ENCODE measurements around the gene GLS. TPM values are rescaled to one million over a fixed set of nuclear protein-coding genes. Genes with fewer than 3 reads are reported as not detected.

GLS gene
- total and polyA plus RNA-seq, 11 donors: 19.1 to 94.5 (median 47.6) TPM

GRCh38 chr2:190916829-190917228 is 36.2 kb downstream of the GLS start:
- no peaks in the 10 kb centered on the region for H3K27me3 ChIP-seq
- H3K4me1 ChIP-seq: peaks cover 0 to 6% (median 0%) of the 10 kb centered on the region in 12 donors
- no peaks in the 10 kb centered on the region for H3K9me3 ChIP-seq
- DNase-seq: no peak
- WGBS, 4 donors: 78 to 91% (median 80%) methylated on average over 3 of the region's 3 CpGs
- peaks cover 0 to 98% (median 78%) of the 10 kb centered on the region in 9 donors for H3K36me3 ChIP-seq
- ATAC-seq: no peak
- no peak overlapping the region for H3K27ac ChIP-seq
- intact Hi-C loops (cut with DNase I): no loop called here
- H3K4me3 ChIP-seq: no peak overlapping the region
- no peak for TF ChIP-seq CTCF (IDR thresholded peaks at IDR 0.05)
- no peak for TF ChIP-seq POLR2A (IDR thresholded peaks at IDR 0.05)

DNA sequence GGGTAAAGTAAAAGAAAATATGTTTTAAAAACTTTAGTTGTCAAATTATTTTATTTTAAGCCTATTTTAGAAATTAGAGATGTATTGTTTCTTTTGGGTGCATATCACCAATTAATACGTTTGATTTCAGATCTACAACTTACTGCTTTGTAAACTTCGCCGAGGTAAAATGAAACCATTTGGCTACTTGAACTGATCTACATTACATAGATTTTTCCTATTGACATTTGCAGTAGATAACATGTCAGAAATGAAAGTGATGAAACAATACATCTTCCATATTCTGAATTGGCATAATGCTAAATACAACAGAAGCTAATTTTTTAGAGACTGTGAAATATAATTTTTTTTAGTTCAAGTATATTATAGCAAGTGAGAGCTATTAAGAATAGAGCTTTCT is 39.5 kb downstream of the GLS start:
- DNase-seq: no peak
- Histone ChIP-seq H3K27me3 (no peaks in the 10 kb centered on the region), H3K36me3 (peaks cover 0 to 99% (median 86%) of the 10 kb centered on the region in 9 donors), H3K27ac (no peak overlapping the region), H3K4me1 (peaks cover 0 to 10% (median 0%) of the 10 kb centered on the region in 12 donors), H3K4me3 (no peak overlapping the region), H3K9me3 (no peaks in the 10 kb centered on the region)
- ATAC-seq: no peak
- TF ChIP-seq POLR2A (IDR thresholded peaks at IDR 0.05) (no peak), CTCF (IDR thresholded peaks at IDR 0.05) (no peak)
- 85 to 89% (median 88%) methylated on average over 3 of the region's 3 CpGs for WGBS, 4 donors
- intact Hi-C loops (cut with DNase I): no loop called here

GRCh38 chr2:190922376-190922775 is 41.8 kb downstream of the GLS start:
- TF ChIP-seq POLR2A (IDR thresholded peaks at IDR 0.05) (no peak), CTCF (IDR thresholded peaks at IDR 0.05) (no peak)
- Histone ChIP-seq H3K4me1 (peaks cover 0 to 10% (median 0%) of the 10 kb centered on the region in 12 donors), H3K36me3 (peaks cover 0 to 100% (median 93%) of the 10 kb centered on the region in 9 donors), H3K27ac (no peak overlapping the region), H3K4me3 (no peak overlapping the region), H3K9me3 (no peaks in the 10 kb centered on the region), H3K27me3 (no peaks in the 10 kb centered on the region)
- 44 to 60% (median 47%) methylated on average over 1 of the region's 1 CpG for WGBS, 4 donors
- DNase-seq: no peak
- no peak for ATAC-seq
- intact Hi-C loops (cut with DNase I): no loop called here

GRCh38 chr2:190927301-190927700 is 46.7 kb downstream of the GLS start:
- DNase-seq (no peak), ATAC-seq (no peak)
- TF ChIP-seq CTCF (IDR thresholded peaks at IDR 0.05) (no peak), POLR2A (IDR thresholded peaks at IDR 0.05) (no peak)
- peaks cover 0 to 100% (median 99%) of the 10 kb centered on the region in 9 donors for H3K36me3 ChIP-seq
- H3K4me1 ChIP-seq: peaks cover 0 to 10% (median 0%) of the 10 kb centered on the region in 12 donors
- WGBS, 4 donors: 86 to 95% (median 89%) methylated on average over 2 of the region's 2 CpGs
- H3K4me3 ChIP-seq: no peak overlapping the region
- no peak overlapping the region for H3K27ac ChIP-seq
- intact Hi-C loops (cut with DNase I): no loop called here
- no peaks in the 10 kb centered on the region for H3K9me3 ChIP-seq
- no peaks in the 10 kb centered on the region for H3K27me3 ChIP-seq

Data from heart left ventricle (tissue), 16 donors.